HG03565 (cell line): ENCODE data around the gene DELE1.
"Not testable (repeated sequence)": the region's sequence is repeated elsewhere in the genome, so short reads cannot be mapped to it uniquely, and the experiment has no call there.

Source experiments
- ATAC-seq: cut with Tn5 transposase; IDR thresholded peaks from one replicate; pipeline ENCODE4 v1.9.1; 2021; ENCODE audit warnings: mild to moderate bottlenecking, moderate library complexity; ENCODE audit not compliant: unreplicated experiment

The DELE1 gene

GRCh38 chr5:141920771-141921170 lies 2.9 kb upstream of the DELE1 start:
- no peak for ATAC-seq

GRCh38 chr5:141922827-141923447 lies 734 bp upstream of the DELE1 start:
- not testable (repeated sequence) for ATAC-seq

GRCh38 chr5:141926434-141926833 lies 2.8 kb downstream of the DELE1 start:
- no peak for ATAC-seq

GRCh38 chr5:141928051-141928450 lies 4.4 kb downstream of the DELE1 start:
- ATAC-seq = no peak

GRCh38 chr5:141929398-141930058 lies 5.9 kb downstream of the DELE1 start:
- no peak for ATAC-seq

GRCh38 chr5:141931694-141932093 lies 8.0 kb downstream of the DELE1 start:
- no peak for ATAC-seq

GRCh38 chr5:141933151-141933550 lies 9.5 kb downstream of the DELE1 start:
- no peak for ATAC-seq

GRCh38 chr5:141934099-141934844 lies 10.6 kb downstream of the DELE1 start:
- no peak for ATAC-seq

GRCh38 chr5:141935538-141935937 lies 11.9 kb downstream of the DELE1 start:
- no peak for ATAC-seq

GRCh38 chr5:141940695-141941271 lies 17.1 kb downstream of the DELE1 start:
- no peak for ATAC-seq

GRCh38 chr5:141941307-141941706 lies 17.6 kb downstream of the DELE1 start:
- no peak for ATAC-seq

GRCh38 chr5:141941779-141942178 lies 18.1 kb downstream of the DELE1 start:
- no peak for ATAC-seq

GRCh38 chr5:141942185-141942857 lies 18.6 kb downstream of the DELE1 start:
- no peak for ATAC-seq

- ATAC-seq = no peak
These were observed 20.4 kb downstream of the DELE1 start for GRCh38 chr5:141944076-141944475.

GRCh38 chr5:141945511-141946051 lies 21.9 kb downstream of the DELE1 start:
- no peak for ATAC-seq

GRCh38 chr5:141947316-141947715 lies 23.6 kb downstream of the DELE1 start:
- ATAC-seq = no peak

GRCh38 chr5:141948812-141949211 lies 25.1 kb downstream of the DELE1 start:
- ATAC-seq = no peak

- no peak for ATAC-seq
These were observed 25.8 kb downstream of the DELE1 start for GRCh38 chr5:141949511-141949910.

GRCh38 chr5:141950207-141951005 lies 26.7 kb downstream of the DELE1 start:
- ATAC-seq = no peak

- peak; percentile 69 for ATAC-seq
These were observed 27.7 kb downstream of the DELE1 start for GRCh38 chr5:141951332-141951781.
